ENCODE results near the gene SFT2D1.
A peak's percentile ranks its signal among the peaks of the same experiment; 100 is the strongest.

SFT2D1 gene

DNA sequence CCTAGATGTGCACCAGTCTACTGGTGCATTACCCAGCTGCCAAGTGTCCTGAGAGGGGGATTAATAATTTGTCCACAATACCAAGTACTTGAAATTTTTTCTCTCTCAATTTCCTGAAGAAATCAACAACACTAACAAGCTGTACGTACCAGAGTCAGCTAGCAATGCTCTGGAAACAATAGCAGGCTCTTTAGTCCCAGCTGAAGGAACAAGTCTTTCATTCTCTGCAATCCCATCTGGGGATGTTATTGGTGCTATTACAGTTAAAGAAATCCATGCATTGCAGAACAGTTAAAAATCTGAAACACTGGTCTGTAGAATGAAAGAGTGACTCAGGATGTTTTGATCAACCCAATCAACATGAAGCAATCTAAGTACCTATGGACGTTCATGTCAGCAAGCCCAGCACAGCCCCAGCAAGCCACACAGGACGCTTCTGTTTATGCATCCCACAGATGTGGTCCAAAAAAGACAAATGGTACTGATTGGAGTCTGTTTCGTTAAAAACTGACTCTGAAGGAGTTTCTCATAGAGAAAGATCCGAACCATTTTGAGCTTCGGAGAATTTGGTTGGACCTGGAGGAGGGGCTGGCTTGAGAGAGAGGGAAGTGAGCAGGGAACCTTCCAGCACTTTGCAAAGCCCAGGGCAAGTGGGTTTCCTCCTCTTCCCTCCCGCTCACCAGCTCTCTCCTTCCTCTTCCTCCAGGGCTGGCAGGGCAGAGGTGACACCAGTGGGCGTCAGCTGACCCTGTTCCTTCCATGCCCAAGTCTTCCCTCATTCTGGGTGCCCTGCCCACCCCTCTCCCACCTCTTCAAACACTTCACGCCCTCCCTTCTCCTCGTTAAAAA is 46.1 kb downstream of the SFT2D1 start:
- Histone ChIP-seq H3K36me3 (ENCODE audit: control insufficient read depth, insufficient read depth, low read length) (no peaks in the 10 kb centered on the region), H3K4me3 (replicated peaks; ENCODE audit: low read depth, low read length) (no peak overlapping the region), H3K27me3 (replicated peaks; ENCODE audit: control insufficient read depth, insufficient read depth, low read length) (no peaks in the 10 kb centered on the region)
- DNase-seq (ENCODE audit: extremely low read depth, insufficient read length), result no peak
- TF ChIP-seq, protein P1, sequence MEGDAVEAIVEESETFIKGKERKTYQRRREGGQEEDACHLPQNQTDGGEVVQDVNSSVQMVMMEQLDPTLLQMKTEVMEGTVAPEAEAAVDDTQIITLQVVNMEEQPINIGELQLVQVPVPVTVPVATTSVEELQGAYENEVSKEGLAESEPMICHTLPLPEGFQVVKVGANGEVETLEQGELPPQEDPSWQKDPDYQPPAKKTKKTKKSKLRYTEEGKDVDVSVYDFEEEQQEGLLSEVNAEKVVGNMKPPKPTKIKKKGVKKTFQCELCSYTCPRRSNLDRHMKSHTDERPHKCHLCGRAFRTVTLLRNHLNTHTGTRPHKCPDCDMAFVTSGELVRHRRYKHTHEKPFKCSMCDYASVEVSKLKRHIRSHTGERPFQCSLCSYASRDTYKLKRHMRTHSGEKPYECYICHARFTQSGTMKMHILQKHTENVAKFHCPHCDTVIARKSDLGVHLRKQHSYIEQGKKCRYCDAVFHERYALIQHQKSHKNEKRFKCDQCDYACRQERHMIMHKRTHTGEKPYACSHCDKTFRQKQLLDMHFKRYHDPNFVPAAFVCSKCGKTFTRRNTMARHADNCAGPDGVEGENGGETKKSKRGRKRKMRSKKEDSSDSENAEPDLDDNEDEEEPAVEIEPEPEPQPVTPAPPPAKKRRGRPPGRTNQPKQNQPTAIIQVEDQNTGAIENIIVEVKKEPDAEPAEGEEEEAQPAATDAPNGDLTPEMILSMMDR (IDR thresholded peaks at IDR 0.05; ENCODE audit: insufficient read depth, low read length, poor library complexity, severe bottlenecking), result no peak

DNA sequence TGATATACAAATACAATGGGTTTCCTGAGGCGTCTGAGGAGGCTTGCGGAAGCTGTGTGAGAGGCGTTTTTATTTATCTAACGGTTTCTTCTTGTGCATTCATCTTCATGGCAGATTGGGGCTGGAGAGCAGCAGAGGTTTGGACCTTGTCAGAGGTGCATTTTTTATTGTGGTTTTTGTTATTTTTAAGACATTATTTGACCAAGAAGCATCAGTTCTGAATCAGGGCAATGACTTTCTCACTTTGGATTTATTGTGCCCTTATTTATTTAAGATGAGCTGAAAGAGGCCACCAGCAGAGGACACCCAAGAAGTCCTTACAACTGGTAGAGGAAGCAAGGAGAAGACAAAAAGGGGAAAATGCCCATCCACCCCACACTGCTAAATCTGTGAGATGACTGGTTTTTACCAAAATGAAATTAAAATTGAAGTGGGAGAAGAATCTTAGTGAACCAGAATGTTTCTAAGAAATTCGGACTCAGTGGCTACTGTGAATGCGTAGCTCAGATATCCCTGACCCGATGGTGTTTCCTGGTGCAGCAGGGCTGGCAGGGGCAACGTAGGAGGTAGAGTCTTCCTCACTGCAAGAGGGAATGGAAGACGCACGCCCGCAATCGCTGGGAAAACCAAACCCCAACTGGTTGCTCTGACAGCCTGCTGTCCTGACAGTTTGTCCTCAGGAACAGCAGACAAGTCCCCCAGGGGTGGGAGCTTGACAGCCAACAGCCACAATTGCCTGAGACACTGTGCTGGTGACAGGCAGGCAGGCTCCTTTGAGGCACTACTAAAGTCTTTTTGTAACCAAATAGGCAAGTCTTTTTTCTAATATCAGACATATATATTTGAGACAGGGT is 48.4 kb downstream of the SFT2D1 start:
- Histone ChIP-seq H3K27me3 (replicated peaks; ENCODE audit: control insufficient read depth, insufficient read depth, low read length) (no peaks in the 10 kb centered on the region), H3K4me3 (replicated peaks; ENCODE audit: low read depth, low read length) (no peak overlapping the region), H3K36me3 (ENCODE audit: control insufficient read depth, insufficient read depth, low read length) (no peaks in the 10 kb centered on the region)
- TF ChIP-seq, protein P1 (IDR thresholded peaks at IDR 0.05; ENCODE audit: insufficient read depth, low read length, poor library complexity, severe bottlenecking), result no peak
- DNase-seq (ENCODE audit: extremely low read depth, insufficient read length), result no peak

- Histone ChIP-seq H3K36me3 (ENCODE audit: control insufficient read depth, insufficient read depth, low read length) (no peaks in the 10 kb centered on the region), H3K4me3 (replicated peaks; ENCODE audit: low read depth, low read length) (no peak overlapping the region), H3K27me3 (replicated peaks; ENCODE audit: control insufficient read depth, insufficient read depth, low read length) (no peaks in the 10 kb centered on the region)
- no peak for DNase-seq (ENCODE audit: extremely low read depth, insufficient read length)
- TF ChIP-seq, protein P1 (IDR thresholded peaks at IDR 0.05; ENCODE audit: insufficient read depth, low read length, poor library complexity, severe bottlenecking), result no peak
These were observed 52.9 kb downstream of the SFT2D1 start for GRCh38 chr6:166289207-166290060.

DNA sequence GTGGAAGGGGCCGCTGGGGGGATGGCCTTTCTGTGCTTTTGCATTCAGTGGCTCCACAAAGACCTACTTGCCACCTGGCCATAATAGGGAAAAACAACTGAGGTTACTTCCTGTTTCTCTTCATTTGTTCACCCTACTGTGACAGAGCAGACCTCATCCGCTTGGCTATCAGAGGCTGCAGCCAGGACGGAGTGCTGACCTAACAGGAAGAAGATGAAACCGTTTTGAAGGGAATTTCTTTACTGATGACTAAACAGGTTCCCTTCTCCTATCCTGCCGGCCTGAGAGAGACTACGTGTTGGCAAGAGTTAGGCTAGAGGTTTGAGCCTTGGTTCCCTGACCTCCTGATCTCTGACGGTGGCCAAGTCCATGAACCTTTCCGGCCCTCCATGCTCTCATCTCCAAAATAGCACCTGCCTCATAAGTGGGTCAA is 55.5 kb downstream of the SFT2D1 start:
- Histone ChIP-seq H3K4me3 (replicated peaks; ENCODE audit: low read depth, low read length) (no peak overlapping the region), H3K27me3 (replicated peaks; ENCODE audit: control insufficient read depth, insufficient read depth, low read length) (no peaks in the 10 kb centered on the region), H3K36me3 (ENCODE audit: control insufficient read depth, insufficient read depth, low read length) (no peaks in the 10 kb centered on the region)
- TF ChIP-seq, protein P1 (IDR thresholded peaks at IDR 0.05; ENCODE audit: insufficient read depth, low read length, poor library complexity, severe bottlenecking), result no peak
- peak; percentile 66 for DNase-seq (ENCODE audit: extremely low read depth, insufficient read length)

- Histone ChIP-seq H3K27me3 (replicated peaks; ENCODE audit: control insufficient read depth, insufficient read depth, low read length) (no peaks in the 10 kb centered on the region), H3K4me3 (replicated peaks; ENCODE audit: low read depth, low read length) (no peak overlapping the region), H3K36me3 (ENCODE audit: control insufficient read depth, insufficient read depth, low read length) (no peaks in the 10 kb centered on the region)
- TF ChIP-seq, protein P1 (IDR thresholded peaks at IDR 0.05; ENCODE audit: insufficient read depth, low read length, poor library complexity, severe bottlenecking), result no peak
- DNase-seq (ENCODE audit: extremely low read depth, insufficient read length), result no peak
These were observed 57.1 kb downstream of the SFT2D1 start for GRCh38 chr6:166285233-166285632.
